22Rv1 (cell line): ENCODE data around the gene ANKIB1.

Experiments used
- H3K27ac ChIP-seq: fragments of 450-650 bp; 2 replicates; pipeline ENCODE4 v1.5.1; 2017
- CTCF ChIP-seq: fragments of 450-650 bp; IDR thresholded peaks from 2 replicates; pipeline ENCODE4 v1.5.1; 2017; ENCODE audit warnings: mild to moderate bottlenecking
- ZFX ChIP-seq: fragments of 450-650 bp; IDR thresholded peaks from 2 replicates; pipeline ENCODE4 v1.6.1; 2017; ENCODE audit warnings: antibody characterized with exemption, borderline replicate concordance

ANKIB1 gene

DNA sequence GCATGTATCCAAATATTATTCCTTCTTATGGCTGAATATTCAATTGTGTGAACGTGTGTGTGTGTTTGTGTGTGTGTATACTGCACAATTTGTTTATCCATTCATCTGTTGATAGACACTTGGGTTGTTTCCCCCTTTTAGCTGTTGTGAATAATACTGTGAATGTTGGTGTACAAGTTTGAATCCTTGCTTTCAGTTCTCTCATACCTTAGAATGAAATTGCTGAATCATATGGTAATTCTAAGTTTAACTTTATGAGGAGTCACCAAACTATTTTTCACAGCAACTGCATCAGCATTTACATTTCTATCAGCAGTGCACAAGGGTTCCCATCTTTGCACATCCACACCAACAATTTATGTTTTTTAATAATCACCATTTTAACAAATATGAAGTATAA is 114.6 kb downstream of the ANKIB1 start:
- no peak overlapping the region for H3K27ac ChIP-seq
- TF ChIP-seq ZFX: no peak
- TF ChIP-seq CTCF: no peak

DNA sequence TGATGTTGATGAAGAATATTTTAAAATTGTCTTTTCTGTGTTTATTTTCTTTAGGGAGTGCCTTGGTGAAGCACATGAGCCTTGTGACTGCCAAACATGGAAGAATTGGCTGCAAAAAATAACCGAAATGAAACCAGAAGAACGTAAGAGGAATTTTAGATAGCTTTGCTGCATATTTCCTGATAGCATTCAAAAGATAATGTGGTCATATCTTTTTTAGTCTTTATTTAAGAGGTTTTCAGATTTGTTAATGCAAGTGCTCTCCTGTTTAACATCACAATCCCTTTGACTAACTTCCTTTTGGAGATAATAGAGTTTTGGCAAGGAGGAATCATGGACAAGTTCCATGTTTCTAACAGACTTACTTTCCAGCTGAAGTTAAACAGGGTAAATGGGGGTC is 116.4 kb downstream of the ANKIB1 start:
- TF ChIP-seq ZFX (no peak), CTCF (no peak)

DNA sequence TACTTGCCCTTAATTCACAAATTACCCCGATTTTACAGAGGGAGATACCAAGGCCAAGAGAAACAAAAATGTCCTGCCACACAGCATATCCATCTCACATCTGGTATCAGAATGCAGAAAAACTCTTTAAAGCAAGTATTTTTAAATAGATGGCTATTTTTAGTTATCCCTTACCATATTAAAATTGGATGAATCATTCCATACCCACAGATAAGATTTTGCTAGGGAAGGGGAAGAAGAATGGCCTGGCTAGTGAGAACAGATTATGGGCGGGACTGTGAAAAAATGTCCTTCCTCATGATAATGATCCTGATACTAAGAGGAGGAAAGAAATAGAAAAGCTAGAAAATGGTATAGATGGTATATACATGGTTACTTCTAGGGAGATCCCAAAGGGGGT is 121.0 kb downstream of the ANKIB1 start:
- no peak for TF ChIP-seq CTCF
- no peak for TF ChIP-seq ZFX
- no peak overlapping the region for H3K27ac ChIP-seq

More for the DNA sequence above, 116.4 kb downstream of the ANKIB1 start:
- H3K27ac ChIP-seq: no peak overlapping the region

- no peak overlapping the region for H3K27ac ChIP-seq
- TF ChIP-seq ZFX (no peak), CTCF (no peak)
Observed at GRCh38 chr7:92368741-92369140, 123.0 kb downstream of the ANKIB1 start.

- H3K27ac ChIP-seq: no peak overlapping the region
- TF ChIP-seq CTCF (no peak), ZFX (no peak)
Observed at GRCh38 chr7:92375013-92375412, 129.2 kb downstream of the ANKIB1 start.

GRCh38 chr7:92391071-92391470 is 145.3 kb downstream of the ANKIB1 start:
- H3K27ac ChIP-seq: no peak overlapping the region
- TF ChIP-seq CTCF: no peak
- TF ChIP-seq ZFX: no peak

DNA sequence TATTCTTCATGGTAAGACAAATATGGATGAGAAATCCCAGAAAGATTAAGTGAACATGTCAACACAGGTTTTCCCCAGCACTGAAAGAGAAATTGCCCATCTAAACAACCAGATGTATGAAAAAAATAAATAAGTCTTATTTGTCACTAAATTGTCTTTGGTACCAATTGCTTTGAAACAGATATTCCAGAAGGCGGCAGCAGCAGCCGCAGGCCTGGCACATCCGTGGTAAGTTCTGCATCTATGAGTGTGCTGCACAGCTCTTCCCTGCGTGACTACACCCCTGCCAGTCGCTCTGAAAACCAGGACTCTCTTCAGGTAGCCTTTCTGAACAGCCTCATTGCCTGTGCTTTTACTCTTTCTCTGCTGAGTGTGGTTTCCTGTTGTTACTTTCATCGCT is 151.8 kb downstream of the ANKIB1 start:
- no peak for TF ChIP-seq CTCF
- no peak for TF ChIP-seq ZFX
- H3K27ac ChIP-seq: no peak overlapping the region
